ENCODE results near the gene WDR37.
"Not testable (repeated sequence)": the region's sequence is repeated elsewhere in the genome, so short reads cannot be mapped to it uniquely, and the experiment has no call there.

WDR37 gene

GRCh38 chr10:1116051-1116450 is 59.9 kb downstream of the WDR37 start:
- Histone ChIP-seq H2BK15ac (ENCODE audit: low read depth, poor library complexity, severe bottlenecking) (no peak overlapping the region), H3K4me3 (ENCODE audit: insufficient read depth in 1 of 2, low read depth in 1 of 2, low read length in 2 of 2) (no peak overlapping the region), H2BK5ac (ENCODE audit: low read depth, low read length, poor library complexity, severe bottlenecking) (no peak overlapping the region), H2BK12ac (ENCODE audit: low read length in 2 of 2) (no peak overlapping the region), H3K4me2 (ENCODE audit: low read length, poor library complexity, severe bottlenecking) (no peak overlapping the region), H3K9ac (ENCODE audit: low read length) (no peak overlapping the region), H3K27me3 (ENCODE audit: control insufficient read depth in 1 of 2, insufficient read depth in 1 of 2, low read length in 2 of 2) (no peaks in the 10 kb centered on the region), H3K9me3 (ENCODE audit: control insufficient read depth, low read length) (no peaks in the 10 kb centered on the region), H2BK120ac (ENCODE audit: low read depth, low read length) (no peak overlapping the region), H3K27ac (ENCODE audit: low read length, poor library complexity, severe bottlenecking) (no peak overlapping the region), H3K18ac (ENCODE audit: low read depth in 1 of 2, low read length in 2 of 2) (no peak overlapping the region), H3K4me1 (ENCODE audit: control insufficient read depth, insufficient read depth, low read depth, low read length) (peaks cover 4% of the 10 kb centered on the region), H3K14ac (ENCODE audit: low read length in 2 of 2) (no peak overlapping the region), H3K4ac (ENCODE audit: low read depth in 1 of 2, low read length in 2 of 2) (no peak overlapping the region), H3K36me3 (ENCODE audit: control insufficient read depth in 1 of 2, insufficient read depth in 2 of 2, low read depth in 1 of 2, low read length in 2 of 2) (peaks cover 62 to 93% of the 10 kb centered on the region in 2 experiments), H3K23ac (ENCODE audit: low read length in 2 of 2) (no peak overlapping the region), H4K91ac (ENCODE audit: low read length) (no peak overlapping the region), H4K8ac (ENCODE audit: low read length) (no peak overlapping the region), H2AFZ (ENCODE audit: low read depth, low read length) (no peak overlapping the region), H3K79me1 (replicated peaks; ENCODE audit: low read length, poor library complexity, severe bottlenecking) (peaks cover 29% of the 10 kb centered on the region), H2AK5ac (ENCODE audit: low read length, severe bottlenecking) (no peak overlapping the region)
- 98% methylated on average over 12 of the region's 12 CpGs for WGBS
- no peak for DNase-seq

DNA sequence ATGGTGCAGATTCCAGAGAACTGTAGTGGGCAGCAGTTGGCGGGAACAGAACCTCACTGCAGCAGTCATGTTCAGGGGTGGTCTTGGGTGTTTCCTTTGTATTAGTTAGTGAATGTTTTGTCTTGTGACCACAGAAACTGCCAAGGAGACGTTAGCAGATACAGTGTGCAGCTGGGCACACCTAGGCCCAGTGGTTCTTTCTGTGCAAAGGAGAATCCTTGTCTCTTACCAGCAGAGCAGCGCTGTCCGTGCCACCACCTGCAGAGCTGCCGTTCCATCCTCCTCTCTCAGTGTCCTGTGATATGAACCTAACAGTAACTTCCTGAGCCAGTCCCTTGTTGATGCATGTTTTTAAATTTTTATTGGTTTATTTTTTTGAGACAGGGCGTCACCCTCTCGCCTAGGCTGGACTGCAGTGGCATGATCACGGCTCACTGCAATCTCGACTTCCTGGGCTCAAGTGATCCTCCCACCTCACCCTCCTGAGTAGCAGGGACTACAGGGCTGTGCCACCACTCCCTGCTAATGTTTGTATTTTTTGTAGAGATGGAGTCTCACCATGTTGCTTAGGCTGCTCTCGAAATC is 60.6 kb downstream of the WDR37 start:
- WGBS, result 98% methylated on average over 7 of the region's 10 CpGs

DNA sequence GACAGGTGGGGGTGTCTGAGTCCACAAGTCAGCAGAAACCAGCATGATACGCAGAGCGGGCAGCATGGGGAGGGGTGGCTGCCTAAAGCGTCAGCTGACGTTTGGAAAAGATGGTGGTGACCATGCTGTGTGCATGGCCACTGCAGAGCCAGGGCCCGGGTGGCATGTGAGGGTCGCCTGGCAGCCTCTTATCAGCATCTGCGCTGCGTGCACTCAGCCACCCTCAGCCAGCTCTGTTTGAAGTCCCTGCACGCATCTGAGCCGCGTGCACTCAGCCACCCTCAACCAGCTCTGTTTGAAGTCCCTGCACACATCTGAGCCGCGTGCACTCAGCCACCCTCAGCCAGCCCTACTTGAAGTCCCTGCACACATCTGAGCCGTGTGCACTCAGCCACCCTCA is 61.5 kb downstream of the WDR37 start:
- Histone ChIP-seq H3K36me3 (ENCODE audit: control insufficient read depth in 1 of 2, insufficient read depth in 2 of 2, low read depth in 1 of 2, low read length in 2 of 2) (peaks cover 69 to 93% of the 10 kb centered on the region in 2 experiments), H3K9me3 (ENCODE audit: control insufficient read depth, low read length) (no peaks in the 10 kb centered on the region), H3K18ac (ENCODE audit: low read depth in 1 of 2, low read length in 2 of 2) (no peak overlapping the region), H2AFZ (ENCODE audit: low read depth, low read length) (no peak overlapping the region), H2BK5ac (ENCODE audit: low read depth, low read length, poor library complexity, severe bottlenecking) (no peak overlapping the region), H3K23ac (ENCODE audit: low read length in 2 of 2) (no peak overlapping the region), H4K91ac (ENCODE audit: low read length) (no peak overlapping the region), H2BK12ac (ENCODE audit: low read length in 2 of 2) (no peak overlapping the region), H2BK15ac (ENCODE audit: low read depth, poor library complexity, severe bottlenecking) (no peak overlapping the region), H3K14ac (ENCODE audit: low read length in 2 of 2) (no peak overlapping the region), H4K8ac (ENCODE audit: low read length) (no peak overlapping the region), H3K9ac (ENCODE audit: low read length) (no peak overlapping the region), H3K27ac (ENCODE audit: low read length, poor library complexity, severe bottlenecking) (no peak overlapping the region), H3K4ac (ENCODE audit: low read depth in 1 of 2, low read length in 2 of 2) (no peak overlapping the region), H3K4me3 (ENCODE audit: insufficient read depth in 1 of 2, low read depth in 1 of 2, low read length in 2 of 2) (no peak overlapping the region), H3K4me2 (ENCODE audit: low read length, poor library complexity, severe bottlenecking) (no peak overlapping the region), H2BK120ac (ENCODE audit: low read depth, low read length) (no peak overlapping the region), H3K4me1 (ENCODE audit: control insufficient read depth, insufficient read depth, low read depth, low read length) (peaks cover 7% of the 10 kb centered on the region), H2AK5ac (ENCODE audit: low read length, severe bottlenecking) (no peak overlapping the region), H3K79me1 (replicated peaks; ENCODE audit: low read length, poor library complexity, severe bottlenecking) (peaks cover 34% of the 10 kb centered on the region), H3K27me3 (ENCODE audit: control insufficient read depth in 1 of 2, insufficient read depth in 1 of 2, low read length in 2 of 2) (no peaks in the 10 kb centered on the region)
- no peak for DNase-seq
- 93% methylated on average over 9 of the region's 14 CpGs for WGBS

More for the DNA sequence above, 60.6 kb downstream of the WDR37 start:
- H2AK5ac ChIP-seq (ENCODE audit: low read length, severe bottlenecking), result no peak overlapping the region
- H2AFZ ChIP-seq (ENCODE audit: low read depth, low read length), result no peak overlapping the region
- no peak overlapping the region for H4K91ac ChIP-seq (ENCODE audit: low read length)
- H4K8ac ChIP-seq (ENCODE audit: low read length), result no peak overlapping the region
- H3K79me1 ChIP-seq (replicated peaks; ENCODE audit: low read length, poor library complexity, severe bottlenecking), result peaks cover 27% of the 10 kb centered on the region
- H2BK120ac ChIP-seq (ENCODE audit: low read depth, low read length), result no peak overlapping the region
- H2BK12ac ChIP-seq (ENCODE audit: low read length in 2 of 2), result no peak overlapping the region
- H3K4me3 ChIP-seq (ENCODE audit: insufficient read depth in 1 of 2, low read depth in 1 of 2, low read length in 2 of 2), result no peak overlapping the region
- H3K4me1 ChIP-seq (ENCODE audit: control insufficient read depth, insufficient read depth, low read depth, low read length), result peaks cover 7% of the 10 kb centered on the region
- no peak overlapping the region for H3K4me2 ChIP-seq (ENCODE audit: low read length, poor library complexity, severe bottlenecking)
- no peak for DNase-seq
- no peak overlapping the region for H3K18ac ChIP-seq (ENCODE audit: low read depth in 1 of 2, low read length in 2 of 2)
- H3K9me3 ChIP-seq (ENCODE audit: control insufficient read depth, low read length), result no peaks in the 10 kb centered on the region
- no peak overlapping the region for H3K4ac ChIP-seq (ENCODE audit: low read depth in 1 of 2, low read length in 2 of 2)
- H2BK15ac ChIP-seq (ENCODE audit: low read depth, poor library complexity, severe bottlenecking), result no peak overlapping the region
- no peak overlapping the region for H3K23ac ChIP-seq (ENCODE audit: low read length in 2 of 2)
- H3K27me3 ChIP-seq (ENCODE audit: control insufficient read depth in 1 of 2, insufficient read depth in 1 of 2, low read length in 2 of 2), result no peaks in the 10 kb centered on the region
- no peak overlapping the region for H3K14ac ChIP-seq (ENCODE audit: low read length in 2 of 2)
- peaks cover 68 to 93% of the 10 kb centered on the region in 2 experiments for H3K36me3 ChIP-seq (ENCODE audit: control insufficient read depth in 1 of 2, insufficient read depth in 2 of 2, low read depth in 1 of 2, low read length in 2 of 2)
- H3K9ac ChIP-seq (ENCODE audit: low read length), result no peak overlapping the region
- no peak overlapping the region for H2BK5ac ChIP-seq (ENCODE audit: low read depth, low read length, poor library complexity, severe bottlenecking)
- no peak overlapping the region for H3K27ac ChIP-seq (ENCODE audit: low read length, poor library complexity, severe bottlenecking)

DNA sequence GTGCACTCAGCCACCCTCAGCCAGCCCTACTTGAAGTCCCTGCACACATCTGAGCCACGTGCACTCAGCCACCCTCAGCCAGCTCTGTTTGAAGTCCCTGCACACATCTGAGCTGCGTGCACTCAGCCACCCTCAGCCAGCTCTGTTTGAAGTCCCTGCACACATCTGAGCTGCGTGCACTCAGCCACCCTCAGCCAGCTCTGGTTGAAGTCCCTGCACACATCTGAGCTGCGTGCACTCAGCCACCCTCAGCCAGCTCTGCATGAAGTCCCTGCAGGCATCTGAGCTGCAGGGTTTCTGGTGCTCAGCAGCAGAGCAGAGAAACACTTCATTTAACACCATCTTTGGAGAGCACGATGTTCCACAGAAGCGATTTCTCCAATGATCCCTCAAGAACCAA is 62.1 kb downstream of the WDR37 start:
- H2BK12ac ChIP-seq (ENCODE audit: low read length in 2 of 2); H2AK5ac ChIP-seq (ENCODE audit: low read length, severe bottlenecking); H2AFZ ChIP-seq (ENCODE audit: low read depth, low read length); H3K18ac ChIP-seq (ENCODE audit: low read depth in 1 of 2, low read length in 2 of 2); H2BK5ac ChIP-seq (ENCODE audit: low read depth, low read length, poor library complexity, severe bottlenecking); H4K91ac ChIP-seq (ENCODE audit: low read length); H3K23ac ChIP-seq (ENCODE audit: low read length in 2 of 2); H4K8ac ChIP-seq (ENCODE audit: low read length); H3K27me3 ChIP-seq (ENCODE audit: control insufficient read depth in 1 of 2, insufficient read depth in 1 of 2, low read length in 2 of 2); H3K9ac ChIP-seq (ENCODE audit: low read length); H3K4me3 ChIP-seq (ENCODE audit: insufficient read depth in 1 of 2, low read depth in 1 of 2, low read length in 2 of 2); H2BK120ac ChIP-seq (ENCODE audit: low read depth, low read length); H2BK15ac ChIP-seq (ENCODE audit: low read depth, poor library complexity, severe bottlenecking); H3K9me3 ChIP-seq (ENCODE audit: control insufficient read depth, low read length); H3K4me2 ChIP-seq (ENCODE audit: low read length, poor library complexity, severe bottlenecking); DNase-seq; H3K14ac ChIP-seq (ENCODE audit: low read length in 2 of 2); H3K4me1 ChIP-seq (ENCODE audit: control insufficient read depth, insufficient read depth, low read depth, low read length); H3K4ac ChIP-seq (ENCODE audit: low read depth in 1 of 2, low read length in 2 of 2); H3K27ac ChIP-seq (ENCODE audit: low read length, poor library complexity, severe bottlenecking): not testable (repeated sequence)
- Histone ChIP-seq H3K79me1 (replicated peaks; ENCODE audit: low read length, poor library complexity, severe bottlenecking) (peaks cover 35% of the 10 kb centered on the region), H3K36me3 (ENCODE audit: control insufficient read depth in 1 of 2, insufficient read depth in 2 of 2, low read depth in 1 of 2, low read length in 2 of 2) (peaks cover 68 to 93% of the 10 kb centered on the region in 2 experiments)
- WGBS, result 88% methylated on average over 6 of the region's 6 CpGs

All from mesenchymal stem cell (in vitro differentiated cells and primary cell).